Neural progenitor cell (in vitro differentiated cells): ENCODE data around the gene ATXN10.

Experiments
- CTCF ChIP-seq: fragments of 200-600 bp; sonication (generic); IDR thresholded peaks from 2 replicates; pipeline ENCODE4 v1.5.1; 2017; ENCODE audit warnings: antibody characterized with exemption, mild to moderate bottlenecking
- EZH2phosphoT487 ChIP-seq: fragments of 200-600 bp; sonication (generic); IDR thresholded peaks from 2 replicates; pipeline ENCODE4 v1.6.1; 2017; ENCODE audit warnings: antibody characterized with exemption

- TF ChIP-seq CTCF (peak; percentile 38), EZH2phosphoT487 (no peak)
Measured at GRCh38 chr22:45832180-45832579, 160.5 kb downstream of the ATXN10 start.
